HEK293 (cell line): ENCODE measurements around the gene MGMT.

Experiments
- ATF2 ChIP-seq: fragments of 450-650 bp; formaldehyde crosslinking; IDR thresholded peaks from 2 replicates; pipeline ENCODE4 v1.5.1; 2016; ENCODE audit warnings: missing biosample characterization, missing genetic modification characterization, low read depth
- MEIS1 ChIP-seq: sonication (generic); formaldehyde crosslinking; IDR thresholded peaks from 2 replicates; pipeline ENCODE4 v1.8.1; 2022; ENCODE audit warnings: missing genetic modification reagents, mild to moderate bottlenecking, borderline replicate concordance
- ZNF596 ChIP-seq: fragments of 450-650 bp; IDR thresholded peaks from 2 replicates; pipeline ENCODE4 v1.5.0; 2018; ENCODE audit warnings: missing biosample characterization, mild to moderate bottlenecking, missing genetic modification characterization, moderate library complexity

GRCh38 chr10:129627442-129627841 is 160.4 kb downstream of the MGMT start:
- TF ChIP-seq ZNF596 (tag by site-specific recombination): no peak
- TF ChIP-seq ATF2 (tag by site-specific recombination): no peak
- TF ChIP-seq MEIS1: no peak
